HG03378 (cell line): ENCODE measurements around the gene VOPP1.
"Not testable (repeated sequence)": the region's sequence is repeated elsewhere in the genome, so short reads cannot be mapped to it uniquely, and the experiment has no call there.

Experiments
- ATAC-seq: cut with Tn5 transposase; IDR thresholded peaks from one replicate; pipeline ENCODE4 v1.9.1; 2021; ENCODE audit warnings: mild to moderate bottlenecking, moderate library complexity; ENCODE audit not compliant: unreplicated experiment

Gene VOPP1

DNA sequence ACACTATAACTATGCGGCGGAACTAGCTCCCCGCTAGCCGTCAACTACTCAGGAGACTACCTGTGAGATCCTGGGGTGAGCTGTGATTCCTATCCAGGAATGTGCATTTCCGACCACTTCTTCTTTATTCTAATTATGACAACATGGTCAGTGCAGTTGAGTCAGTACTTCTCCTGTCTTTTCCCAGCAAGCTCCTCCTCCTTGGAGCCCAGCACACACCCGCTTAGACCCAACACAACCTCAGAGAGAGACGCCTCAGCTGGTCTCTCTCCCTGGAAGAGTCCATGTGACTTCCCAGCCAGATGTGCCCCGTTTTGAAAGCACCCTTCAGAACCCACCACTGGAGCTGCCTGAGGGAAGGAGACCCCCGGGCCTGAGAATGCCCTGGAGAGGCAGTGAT lies 100.7 kb downstream of the VOPP1 start:
- not testable (repeated sequence) for ATAC-seq

GRCh38 chr7:55470261-55470660 lies 102.0 kb downstream of the VOPP1 start:
- ATAC-seq: no peak

DNA sequence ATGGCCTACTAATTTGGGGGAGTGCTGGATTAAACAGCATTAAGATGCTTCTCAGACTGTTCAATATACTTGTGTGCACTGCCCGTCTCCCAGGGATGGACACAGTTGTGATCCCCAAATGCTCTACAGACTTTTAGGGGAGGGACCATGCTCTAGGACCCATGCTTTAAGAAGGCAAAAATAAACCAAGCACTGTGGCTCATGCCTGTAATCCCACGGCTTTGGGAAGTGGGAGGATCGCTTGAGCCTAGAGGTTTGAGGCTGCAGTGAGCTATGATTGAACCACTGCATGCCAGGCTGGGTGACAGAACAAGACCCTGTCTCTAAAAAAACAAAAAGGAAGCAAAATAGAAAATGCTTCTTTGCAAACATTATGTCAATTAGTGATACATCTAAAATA lies 102.6 kb downstream of the VOPP1 start:
- no peak for ATAC-seq

- no peak for ATAC-seq
Measured at GRCh38 chr7:55469271-55469681, 103.0 kb downstream of the VOPP1 start.

DNA sequence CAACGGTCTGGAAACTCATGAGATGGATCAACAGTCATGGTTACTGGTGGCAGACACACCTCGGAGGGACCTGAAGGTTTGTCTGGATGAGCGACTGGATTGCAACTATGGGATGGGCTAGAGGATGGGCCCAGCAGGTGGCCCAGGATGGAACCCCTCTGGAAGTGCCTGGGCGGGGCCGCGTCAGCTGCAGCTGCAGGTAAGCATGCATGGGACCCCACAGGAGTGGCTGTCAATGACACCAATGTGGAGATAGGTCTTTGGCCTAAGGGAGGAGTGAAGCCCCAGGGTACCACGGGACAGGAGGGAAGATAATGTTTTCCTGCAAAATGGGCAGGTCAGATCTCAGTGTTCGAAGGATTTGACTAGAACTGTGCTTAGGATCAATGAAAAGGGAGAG lies 103.8 kb downstream of the VOPP1 start:
- ATAC-seq: no peak

DNA sequence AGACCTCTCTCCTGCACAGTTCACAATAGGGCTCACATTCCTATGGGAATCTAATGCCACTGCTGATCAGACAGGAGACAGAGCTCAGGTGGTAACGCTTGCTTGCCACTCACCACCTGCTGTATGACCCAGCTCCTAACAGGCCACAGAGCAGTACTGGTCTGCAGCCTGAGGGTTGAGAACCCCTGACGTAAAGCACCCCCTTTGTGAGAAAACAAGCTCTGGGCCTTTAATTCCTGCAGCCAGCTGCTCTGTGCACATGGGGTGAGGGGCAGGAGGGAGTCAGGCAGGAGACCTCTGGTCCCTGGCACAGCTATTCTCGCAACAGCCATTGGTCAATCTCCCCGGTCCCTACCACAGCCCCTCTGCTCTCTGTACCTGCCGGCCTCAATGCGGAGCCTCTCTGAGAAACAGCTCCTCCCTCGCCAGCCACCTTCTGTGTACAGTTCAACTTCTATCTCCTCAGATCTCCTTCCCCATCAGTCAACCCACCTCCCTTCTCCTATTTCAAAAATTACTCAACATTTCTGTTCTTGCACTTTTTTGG lies 105.2 kb downstream of the VOPP1 start:
- no peak for ATAC-seq

DNA sequence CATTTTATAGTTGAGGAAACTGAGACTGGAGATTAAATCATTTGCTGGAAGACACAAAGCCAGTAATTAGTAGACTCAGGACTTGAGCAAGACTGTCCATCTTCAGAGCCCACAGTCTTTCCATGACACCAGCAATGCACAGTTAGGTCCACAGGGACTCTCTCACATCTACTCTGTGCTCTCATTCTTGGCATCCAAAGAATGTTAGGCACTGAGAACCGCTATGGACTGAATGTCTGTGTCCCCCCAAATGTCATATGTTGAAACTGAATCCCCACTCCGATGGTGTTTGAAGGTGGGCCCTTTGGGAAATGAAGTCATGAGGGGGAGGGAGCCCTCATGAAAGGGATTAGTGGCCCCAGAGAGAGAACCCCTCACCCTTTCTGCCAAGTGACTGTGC lies 106.6 kb downstream of the VOPP1 start:
- no peak for ATAC-seq

DNA sequence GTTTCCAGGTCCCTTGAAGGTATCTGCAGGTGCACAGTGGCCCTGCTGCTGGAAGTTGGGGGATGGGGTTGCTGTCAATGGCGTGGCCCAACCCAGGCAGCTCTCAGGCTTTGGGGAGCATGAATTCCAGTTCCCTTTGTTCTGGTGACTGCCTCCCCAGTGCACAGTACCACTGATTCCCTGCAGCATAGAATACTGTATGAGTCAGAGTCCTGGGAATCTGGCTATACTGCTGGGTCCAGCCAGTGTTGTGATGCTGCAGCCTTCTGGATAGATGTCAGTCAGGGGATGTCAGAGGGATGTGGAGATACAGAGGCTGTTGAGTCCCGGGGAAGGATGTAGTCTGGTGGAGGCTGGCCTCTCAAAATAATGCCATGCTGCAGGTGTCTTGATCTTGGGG lies 107.9 kb downstream of the VOPP1 start:
- ATAC-seq: no peak

DNA sequence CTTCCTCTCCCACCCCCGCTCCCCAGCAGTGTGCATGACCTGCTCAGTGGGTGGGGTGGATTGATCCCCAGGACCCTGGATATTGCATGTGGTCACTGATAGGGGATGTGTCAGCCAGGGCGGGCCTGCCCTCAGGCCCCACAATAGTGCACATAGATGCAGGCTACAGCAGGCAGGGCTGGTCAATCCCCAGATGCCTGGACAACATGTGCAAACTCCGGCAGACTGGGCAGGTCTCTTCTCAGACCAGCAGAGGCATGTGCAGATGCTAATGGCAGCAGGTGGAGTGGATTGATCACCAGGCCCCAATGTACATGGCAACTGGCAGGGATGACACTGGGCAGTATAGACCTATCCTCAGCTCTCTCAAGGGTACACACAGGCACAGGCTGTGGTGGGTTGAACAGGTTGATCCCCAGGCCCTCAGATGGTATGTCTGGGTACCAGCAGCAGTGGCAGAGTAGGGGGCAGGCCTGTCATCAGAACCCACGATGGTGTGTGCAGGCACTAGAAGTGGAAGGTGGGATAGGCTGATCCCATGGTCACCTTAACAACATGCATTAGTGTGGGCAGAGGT lies 108.5 kb downstream of the VOPP1 start:
- no peak for ATAC-seq

GRCh38 chr7:55458351-55458750 lies 114.0 kb downstream of the VOPP1 start:
- no peak for ATAC-seq

GRCh38 chr7:55457801-55458200 lies 114.5 kb downstream of the VOPP1 start:
- no peak for ATAC-seq

DNA sequence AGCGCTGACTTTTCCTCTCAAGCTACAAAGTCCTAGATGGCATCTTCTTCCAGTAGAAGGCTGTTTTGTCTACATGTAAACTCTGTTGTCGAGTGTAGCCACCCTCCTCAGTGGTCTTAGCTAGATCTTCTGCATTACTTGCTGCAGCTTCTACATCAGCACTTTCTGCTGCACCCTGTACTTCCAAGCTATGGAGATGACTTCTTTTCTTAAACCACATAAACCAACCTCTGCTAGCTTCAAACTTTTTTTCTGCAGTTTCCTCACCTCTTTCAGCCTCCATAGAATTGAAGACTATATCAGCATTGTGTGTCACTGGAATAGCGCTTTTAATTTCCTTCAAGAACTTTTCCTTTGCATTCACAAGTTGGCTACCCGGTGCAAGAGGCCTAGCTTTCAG lies 119.3 kb downstream of the VOPP1 start:
- no peak for ATAC-seq

DNA sequence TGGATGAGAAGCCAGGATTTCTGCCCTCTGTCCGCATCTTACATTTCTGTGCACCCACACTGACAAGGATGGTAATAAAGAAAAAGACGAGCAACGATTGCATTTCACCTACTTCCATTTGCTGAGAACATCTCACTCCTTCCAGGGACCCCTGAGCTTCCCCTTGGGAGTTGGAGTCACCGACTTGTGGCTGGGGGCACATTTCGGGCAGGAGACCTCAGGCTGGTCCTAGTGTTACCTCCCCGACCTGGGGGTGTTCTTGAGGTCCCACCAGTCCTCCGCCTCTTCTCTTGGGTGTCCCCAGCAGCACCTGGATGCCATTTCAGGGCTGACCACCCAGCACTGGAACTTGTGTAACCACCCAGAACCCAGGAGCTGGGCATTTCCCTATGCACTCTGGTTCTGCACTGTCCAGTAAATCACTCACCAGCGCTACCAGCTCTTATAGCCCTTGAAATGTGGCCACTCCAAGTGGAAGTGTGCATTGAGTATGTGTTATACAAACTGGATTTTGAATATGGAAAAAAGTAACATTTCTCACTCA lies 122.2 kb downstream of the VOPP1 start:
- ATAC-seq: no peak

GRCh38 chr7:55449205-55449991 lies 122.9 kb downstream of the VOPP1 start:
- no peak for ATAC-seq

DNA sequence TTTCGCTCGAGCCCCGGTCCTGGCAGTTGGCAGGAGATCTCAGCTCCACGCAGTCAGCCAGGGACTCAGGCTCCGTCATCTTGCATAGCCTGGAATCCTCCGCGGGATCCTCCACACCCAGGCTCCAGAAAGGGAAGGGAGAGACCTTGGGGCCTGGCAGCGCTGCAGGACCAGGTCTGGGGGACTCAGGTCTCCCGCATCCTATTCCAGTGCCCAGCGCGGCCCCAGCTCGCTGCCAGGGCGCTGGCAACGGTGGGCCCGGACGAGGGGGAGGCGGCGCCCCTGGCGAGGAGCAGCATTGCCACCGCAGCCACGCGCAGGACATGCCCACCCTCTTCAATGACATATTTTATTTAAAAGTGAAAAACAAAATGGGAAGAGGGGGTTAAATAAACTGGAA lies 123.8 kb downstream of the VOPP1 start:
- no peak for ATAC-seq

- ATAC-seq: no peak
Measured at GRCh38 chr7:55444786-55445185, 127.5 kb downstream of the VOPP1 start.

GRCh38 chr7:55441774-55442522 lies 130.4 kb downstream of the VOPP1 start:
- ATAC-seq: no peak

GRCh38 chr7:55441002-55441401 lies 131.3 kb downstream of the VOPP1 start:
- no peak for ATAC-seq

DNA sequence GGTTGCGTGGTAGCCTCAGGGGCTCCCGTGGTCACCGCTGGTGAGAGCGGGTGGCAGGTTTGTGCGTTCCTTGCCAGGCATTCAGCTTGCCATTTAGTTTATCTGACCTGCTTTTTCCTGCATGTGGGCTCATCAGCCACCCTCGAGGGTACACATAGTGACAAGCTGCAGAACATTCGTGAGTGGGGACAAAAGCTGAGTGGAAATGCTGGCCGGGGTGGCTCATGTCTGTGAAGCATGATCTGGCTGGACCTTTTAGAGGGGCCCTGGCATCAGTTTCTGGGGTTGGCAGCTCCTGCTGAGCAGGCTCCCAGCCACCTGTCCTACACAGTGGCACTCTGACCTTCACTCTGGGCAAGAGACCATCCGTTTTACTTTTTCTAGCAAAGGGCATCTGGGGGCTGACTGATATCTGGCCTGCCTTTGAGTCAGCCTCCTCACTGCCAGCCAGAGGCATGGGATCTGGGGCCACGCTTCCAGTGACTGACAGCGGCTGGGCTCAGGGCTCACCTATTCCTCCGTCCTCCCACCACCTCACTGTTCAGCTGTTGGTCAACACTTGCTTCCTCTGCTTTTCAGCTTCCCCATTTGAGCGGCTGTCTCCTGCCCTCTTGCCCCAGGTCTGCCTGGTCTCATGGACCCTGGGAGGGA lies 132.1 kb downstream of the VOPP1 start:
- no peak for ATAC-seq

DNA sequence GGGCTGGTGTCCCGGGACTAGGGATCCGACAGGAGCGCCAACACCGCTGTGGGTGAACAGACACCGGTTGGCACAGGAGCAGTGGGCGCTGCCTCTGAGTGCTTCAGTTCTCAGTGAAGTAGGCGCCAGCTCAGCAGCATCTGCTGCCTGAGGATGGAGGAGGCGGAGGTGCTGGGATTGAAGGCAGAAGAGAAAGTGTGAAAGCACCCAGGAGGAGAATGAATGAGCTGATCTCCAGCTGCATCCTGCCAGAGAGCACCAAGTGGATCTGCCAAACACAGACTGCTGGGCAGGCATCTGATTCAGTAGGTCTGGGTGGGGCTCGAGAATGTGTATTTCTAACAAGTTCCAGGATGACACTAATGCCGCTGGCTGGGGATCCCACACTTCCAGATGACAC lies 132.7 kb downstream of the VOPP1 start:
- ATAC-seq: no peak
